ENCODE measurements around the gene PNPLA2. TPM values are rescaled to one million over a fixed set of nuclear protein-coding genes. Genes with fewer than 3 reads are reported as not detected.

PNPLA2 gene
- total RNA-seq, 1 experiment from 2014 or later, result 93.6 TPM

DNA sequence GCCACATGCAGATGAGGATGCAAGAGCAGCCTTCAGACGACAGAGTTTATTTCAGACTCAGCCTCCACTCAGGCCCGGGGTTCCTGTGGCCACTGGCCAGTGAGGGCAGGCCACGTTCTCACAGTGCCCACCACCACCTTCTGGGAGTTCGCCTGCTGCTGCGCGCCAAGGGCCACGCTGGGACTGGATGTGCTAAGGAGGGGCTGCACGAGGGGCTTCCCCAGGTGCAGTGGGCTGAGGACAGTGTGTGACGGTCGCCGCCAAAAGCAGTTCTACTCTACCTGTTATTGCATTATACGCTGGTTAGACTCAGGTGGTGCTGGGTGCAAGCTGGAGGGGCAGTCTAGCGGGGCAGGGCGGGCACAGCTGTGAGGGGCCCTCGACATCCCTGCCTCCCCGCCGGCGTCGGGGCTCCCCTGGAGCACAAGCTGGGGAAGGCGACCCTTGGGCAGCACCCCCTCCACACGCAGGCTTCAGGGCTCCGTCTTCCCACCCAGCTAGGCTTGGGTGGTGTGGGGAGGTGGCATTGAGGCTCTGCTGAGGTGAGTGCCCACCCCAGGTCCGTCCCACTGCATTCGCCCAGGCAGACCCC, 31.5 kb upstream of the PNPLA2 start:
- BruUV-seq (replicated peaks), result no TSS peak
- Histone ChIP-seq H3K4me3 (ENCODE audit: low read depth, low read length) (no peak overlapping the region), H3K9me3 (no peaks in the 10 kb centered on the region), H3K27me3 (replicated peaks; ENCODE audit: control insufficient read depth, insufficient read depth, low read length) (no peaks in the 10 kb centered on the region), H3K4me1 (no peaks in the 10 kb centered on the region), H3K36me3 (ENCODE audit: control insufficient read depth, insufficient read depth, low read length) (no peaks in the 10 kb centered on the region)
- no peaks in the 10 kb centered on the region for H3K4me1 Mint-ChIP-seq (ENCODE audit: low read depth, unreplicated experiment)
- H3K4me3 Mint-ChIP-seq (ENCODE audit: unreplicated experiment), result no peak overlapping the region
- POLR2A ChIA-PET, result no interaction called here
- intact Hi-C loops (cut with micrococcal nuclease; ENCODE audit: unreplicated experiment), result no loop called here
- CTCF ChIA-PET, result interaction anchor here (0.6 to 2.0 kb wide), 2 partner anchors 10 to 254 kb away, joined by 3 to 6 read pairs; no protein-coding TSS in a partner anchor
- H3K9me3 Mint-ChIP-seq (ENCODE audit: unreplicated experiment), result no peaks in the 10 kb centered on the region
- no peak for DNase-seq
- no peak for TF ChIP-seq CTCF (IDR thresholded peaks at IDR 0.05; ENCODE audit: insufficient read depth in 1 of 2, low read depth in 1 of 2, low read length in 1 of 2, severe bottlenecking in 1 of 2, unreplicated experiment in 1 of 2)
- H3K36me3 Mint-ChIP-seq (ENCODE audit: insufficient read depth, unreplicated experiment), result peaks cover 24% of the 10 kb centered on the region
- no peaks in the 10 kb centered on the region for H3K27me3 Mint-ChIP-seq (ENCODE audit: insufficient read depth, unreplicated experiment)
- peak overlapping the region; percentile 25 for H3K27ac Mint-ChIP-seq (ENCODE audit: unreplicated experiment)

DNA sequence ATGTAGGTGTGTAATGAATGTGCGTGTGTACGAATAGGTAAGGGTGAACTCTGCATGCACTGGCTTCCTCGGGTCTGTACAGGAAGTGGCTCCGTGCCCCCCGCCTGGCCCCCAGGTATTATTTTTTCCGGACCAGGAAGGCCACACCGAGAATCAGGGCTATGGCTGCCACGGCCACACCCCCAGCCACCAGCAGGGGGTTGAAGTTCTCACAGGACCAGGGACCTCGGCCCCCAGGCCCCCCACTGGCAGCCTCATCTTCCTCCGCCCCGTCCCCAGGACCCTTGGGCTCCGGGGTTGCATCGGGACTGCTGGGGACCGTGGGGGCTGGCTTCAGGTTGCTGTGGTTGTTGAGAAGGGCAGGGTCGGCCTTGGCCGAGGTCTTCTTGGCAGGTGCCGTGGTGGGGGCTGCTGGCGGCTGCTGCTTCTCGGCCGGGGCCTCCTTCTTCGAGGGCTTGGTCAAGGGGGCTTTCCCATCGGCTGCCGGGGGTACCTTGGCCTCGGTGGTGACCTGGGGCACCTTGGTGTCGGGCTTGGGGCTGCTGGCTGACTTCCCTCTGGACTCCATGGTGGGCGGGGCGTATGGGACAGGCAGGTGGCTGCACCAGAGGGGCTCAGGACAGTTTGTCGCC, 30.6 kb upstream of the PNPLA2 start:
- Histone ChIP-seq H3K4me1 (no peaks in the 10 kb centered on the region), H3K4me3 (ENCODE audit: low read depth, low read length) (no peak overlapping the region), H3K9me3 (no peaks in the 10 kb centered on the region), H3K27me3 (replicated peaks; ENCODE audit: control insufficient read depth, insufficient read depth, low read length) (no peaks in the 10 kb centered on the region), H3K36me3 (ENCODE audit: control insufficient read depth, insufficient read depth, low read length) (no peaks in the 10 kb centered on the region)
- Mint-ChIP-seq H3K4me3 (ENCODE audit: unreplicated experiment) (no peak overlapping the region), H3K27me3 (ENCODE audit: insufficient read depth, unreplicated experiment) (no peaks in the 10 kb centered on the region), H3K36me3 (ENCODE audit: insufficient read depth, unreplicated experiment) (peaks cover 27% of the 10 kb centered on the region), H3K9me3 (ENCODE audit: unreplicated experiment) (no peaks in the 10 kb centered on the region), H3K27ac (ENCODE audit: unreplicated experiment) (no peak overlapping the region), H3K4me1 (ENCODE audit: low read depth, unreplicated experiment) (no peaks in the 10 kb centered on the region)
- no peak for DNase-seq
- BruUV-seq (replicated peaks), result no TSS peak
- CTCF ChIA-PET, result no interaction called here
- intact Hi-C loops (cut with micrococcal nuclease; ENCODE audit: unreplicated experiment), result no loop called here
- no peak for TF ChIP-seq CTCF (IDR thresholded peaks at IDR 0.05; ENCODE audit: insufficient read depth in 1 of 2, low read depth in 1 of 2, low read length in 1 of 2, severe bottlenecking in 1 of 2, unreplicated experiment in 1 of 2)
- POLR2A ChIA-PET, result no interaction called here

GRCh38 chr11:788953-789940, 29.5 kb upstream of the PNPLA2 start:
- no peak overlapping the region for H3K4me3 ChIP-seq (ENCODE audit: low read depth, low read length)
- no peaks in the 10 kb centered on the region for H3K36me3 ChIP-seq (ENCODE audit: control insufficient read depth, insufficient read depth, low read length)
- POLR2A ChIA-PET, result interaction anchor here (0.6 kb wide), 1 partner anchor 213 kb away, joined by 6 read pairs; the partner anchor contains the start of gene PHRF1
- Mint-ChIP-seq H3K36me3 (ENCODE audit: insufficient read depth, unreplicated experiment) (peaks cover 23% of the 10 kb centered on the region), H3K4me3 (ENCODE audit: unreplicated experiment) (no peak overlapping the region), H3K27ac (ENCODE audit: unreplicated experiment) (no peak overlapping the region), H3K9me3 (ENCODE audit: unreplicated experiment) (no peaks in the 10 kb centered on the region), H3K27me3 (ENCODE audit: insufficient read depth, unreplicated experiment) (no peaks in the 10 kb centered on the region), H3K4me1 (ENCODE audit: low read depth, unreplicated experiment) (no peaks in the 10 kb centered on the region)
- no peaks in the 10 kb centered on the region for H3K4me1 ChIP-seq
- DNase-seq, result no peak
- CTCF ChIA-PET, result no interaction called here
- H3K27me3 ChIP-seq (replicated peaks; ENCODE audit: control insufficient read depth, insufficient read depth, low read length), result no peaks in the 10 kb centered on the region
- no peaks in the 10 kb centered on the region for H3K9me3 ChIP-seq
- no TSS peak for BruUV-seq (replicated peaks)
- no peak for TF ChIP-seq CTCF (IDR thresholded peaks at IDR 0.05; ENCODE audit: insufficient read depth in 1 of 2, low read depth in 1 of 2, low read length in 1 of 2, severe bottlenecking in 1 of 2, unreplicated experiment in 1 of 2)
- intact Hi-C loops (cut with micrococcal nuclease; ENCODE audit: unreplicated experiment), result no loop called here
